Nephron (organoid): ENCODE data around the gene PCYT1A.

ENCODE experiments used
- H3K27ac Mint-ChIP-seq, 3 experiments: 2 replicates each; pipeline ENCODE4 v1.8.0; 2020; ENCODE audit warnings: mixed read lengths in 3 of 3, mild to moderate bottlenecking in 2 of 3, moderate library complexity in 1 of 3
- H3K27me3 Mint-ChIP-seq: 2 replicates; pipeline ENCODE4 v1.8.0; 2021; ENCODE audit warnings: low read depth, mild to moderate bottlenecking, moderate library complexity, mixed read lengths
- H3K36me3 Mint-ChIP-seq: 2 replicates; pipeline ENCODE4 v1.8.0; 2020; ENCODE audit warnings: low read depth, mixed read lengths
- H3K4me1 Mint-ChIP-seq: 2 replicates; pipeline ENCODE4 v1.8.0; 2020; ENCODE audit warnings: mixed read lengths
- H3K4me3 Mint-ChIP-seq, 3 experiments: 2 replicates each; pipeline ENCODE4 v1.8.0; 2020; ENCODE audit warnings: mild to moderate bottlenecking in 3 of 3, mixed read lengths in 3 of 3, moderate library complexity in 2 of 3
- H3K9me3 Mint-ChIP-seq: 2 replicates; pipeline ENCODE4 v1.8.0; 2020; ENCODE audit warnings: mixed read lengths
- TF ChIP-seq, protein P1 (sequence below), 3 experiments: fragments of 200-600 bp; sonication (generic); IDR thresholded peaks; one replicate each; pipeline ENCODE4 v1.5.0; 2021; ENCODE audit warnings: antibody characterized with exemption in 3 of 3; ENCODE audit not compliant: unreplicated experiment in 3 of 3

PCYT1A gene

DNA sequence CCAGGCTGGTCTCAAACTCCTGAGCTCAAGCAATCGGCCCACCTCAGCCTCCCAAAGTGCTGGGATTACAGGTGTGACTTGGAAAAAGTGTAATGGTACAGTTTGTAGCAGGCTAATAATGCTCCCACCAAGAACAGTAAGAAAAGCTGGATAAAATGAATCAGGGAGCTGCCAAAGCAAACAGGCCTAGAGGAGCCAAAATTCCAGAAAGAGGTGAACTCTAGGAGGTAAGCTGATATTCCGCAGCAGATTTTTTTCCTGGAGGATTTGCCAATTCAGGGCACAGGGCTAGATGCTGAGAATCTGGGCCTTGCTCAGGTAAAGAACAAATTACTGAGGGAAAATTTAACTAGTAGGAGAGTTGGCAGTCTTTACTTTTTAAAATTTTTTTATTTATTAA is 11.0 kb upstream of the PCYT1A start:
- Mint-ChIP-seq H3K27me3 (no peaks in the 10 kb centered on the region), H3K27ac (no peak overlapping the region), H3K4me1 (no peaks in the 10 kb centered on the region), H3K36me3 (peaks cover 31% of the 10 kb centered on the region), H3K4me3 (no peak overlapping the region), H3K9me3 (no peaks in the 10 kb centered on the region)
- TF ChIP-seq, protein P1, sequence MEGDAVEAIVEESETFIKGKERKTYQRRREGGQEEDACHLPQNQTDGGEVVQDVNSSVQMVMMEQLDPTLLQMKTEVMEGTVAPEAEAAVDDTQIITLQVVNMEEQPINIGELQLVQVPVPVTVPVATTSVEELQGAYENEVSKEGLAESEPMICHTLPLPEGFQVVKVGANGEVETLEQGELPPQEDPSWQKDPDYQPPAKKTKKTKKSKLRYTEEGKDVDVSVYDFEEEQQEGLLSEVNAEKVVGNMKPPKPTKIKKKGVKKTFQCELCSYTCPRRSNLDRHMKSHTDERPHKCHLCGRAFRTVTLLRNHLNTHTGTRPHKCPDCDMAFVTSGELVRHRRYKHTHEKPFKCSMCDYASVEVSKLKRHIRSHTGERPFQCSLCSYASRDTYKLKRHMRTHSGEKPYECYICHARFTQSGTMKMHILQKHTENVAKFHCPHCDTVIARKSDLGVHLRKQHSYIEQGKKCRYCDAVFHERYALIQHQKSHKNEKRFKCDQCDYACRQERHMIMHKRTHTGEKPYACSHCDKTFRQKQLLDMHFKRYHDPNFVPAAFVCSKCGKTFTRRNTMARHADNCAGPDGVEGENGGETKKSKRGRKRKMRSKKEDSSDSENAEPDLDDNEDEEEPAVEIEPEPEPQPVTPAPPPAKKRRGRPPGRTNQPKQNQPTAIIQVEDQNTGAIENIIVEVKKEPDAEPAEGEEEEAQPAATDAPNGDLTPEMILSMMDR (IDR thresholded peaks at IDR 0.05; ENCODE audit: unreplicated experiment in 3 of 3): no peak

DNA sequence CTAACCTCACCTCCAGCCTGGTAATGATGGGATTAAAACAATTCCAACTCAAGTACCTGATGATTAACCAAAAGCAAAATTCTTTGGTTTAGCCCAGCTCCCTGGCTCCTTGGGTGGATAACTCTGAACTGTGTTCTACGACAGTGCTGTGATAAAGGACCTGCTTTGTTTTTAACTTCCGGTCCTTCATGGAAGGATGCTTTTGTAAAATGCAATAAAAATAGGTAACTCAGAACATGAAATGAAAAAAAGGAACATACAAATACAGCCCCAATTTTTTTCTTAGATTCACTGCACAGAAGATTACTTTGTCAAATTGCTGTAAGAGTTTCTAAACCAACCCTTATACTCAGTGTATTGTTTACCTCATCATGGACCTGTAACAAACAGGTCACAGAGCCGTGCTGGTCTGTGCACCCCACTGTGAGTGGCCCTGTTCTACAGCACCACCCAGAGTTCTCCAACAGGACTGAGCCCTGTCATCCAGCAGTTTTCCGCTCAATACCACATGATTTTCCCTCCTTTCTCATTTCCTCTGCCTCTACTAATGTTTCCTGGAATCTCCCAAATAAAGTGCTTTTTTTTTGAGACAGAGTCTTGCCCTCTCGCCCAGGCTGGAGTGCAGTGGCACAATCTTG is 4.9 kb upstream of the PCYT1A start:
- TF ChIP-seq, protein P1 (IDR thresholded peaks at IDR 0.05; ENCODE audit: unreplicated experiment in 3 of 3): no peak
- H3K36me3 Mint-ChIP-seq: peaks cover 10% of the 10 kb centered on the region
- peak overlapping the region; percentile 7 to 43 (median 29) for H3K4me3 Mint-ChIP-seq
- H3K27ac Mint-ChIP-seq: peak overlapping the region; percentile 60 to 83 (median 82)
- H3K4me1 Mint-ChIP-seq: peaks cover 3% of the 10 kb centered on the region
- H3K9me3 Mint-ChIP-seq: no peaks in the 10 kb centered on the region
- H3K27me3 Mint-ChIP-seq: no peaks in the 10 kb centered on the region

DNA sequence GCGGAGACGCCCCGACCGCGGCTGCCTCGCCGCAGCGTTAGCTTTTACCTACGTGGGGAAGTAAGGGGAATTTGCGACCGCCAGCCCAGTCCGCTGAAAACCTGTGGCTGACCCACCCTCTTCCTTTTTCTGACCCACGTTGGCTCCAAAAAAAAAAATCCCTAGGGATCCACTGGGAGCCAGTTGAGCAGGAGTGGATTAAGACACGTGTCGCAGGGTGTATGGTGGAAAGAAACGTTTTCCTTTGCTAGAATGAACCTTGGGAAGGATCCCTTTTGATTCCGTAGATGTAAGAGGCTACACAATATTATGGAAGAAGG is 575 bp upstream of the PCYT1A start:
- Mint-ChIP-seq H3K27ac (peak overlapping the region; percentile 91 to 98 (median 94)), H3K9me3 (no peaks in the 10 kb centered on the region), H3K4me3 (peak overlapping the region; percentile 94 to 99 (median 96)), H3K36me3 (peaks cover 5% of the 10 kb centered on the region), H3K27me3 (no peaks in the 10 kb centered on the region), H3K4me1 (peaks cover 30% of the 10 kb centered on the region)
- TF ChIP-seq, protein P1 (IDR thresholded peaks at IDR 0.05; ENCODE audit: unreplicated experiment in 3 of 3): no peak

DNA sequence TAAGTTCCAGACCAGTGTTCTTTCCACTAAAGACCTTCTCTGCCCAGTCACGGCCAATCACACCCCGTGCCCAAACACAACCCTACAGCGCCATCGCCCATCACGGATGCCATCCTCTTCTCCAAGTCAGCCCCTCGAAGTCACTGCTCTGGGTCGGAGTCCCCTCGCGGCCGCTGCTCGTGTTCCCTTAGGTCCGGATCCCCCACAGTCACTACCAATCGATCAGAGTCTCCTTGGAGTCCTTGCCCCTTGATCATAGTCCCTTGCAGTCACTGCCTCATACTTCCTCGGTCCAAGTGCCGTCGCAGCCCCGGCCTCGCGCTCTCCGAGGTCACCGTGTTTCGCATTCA is 461 bp downstream of the PCYT1A start:
- Mint-ChIP-seq H3K9me3 (no peaks in the 10 kb centered on the region), H3K36me3 (peaks cover 5% of the 10 kb centered on the region), H3K4me1 (peaks cover 30% of the 10 kb centered on the region), H3K27ac (peak overlapping the region; percentile 91 to 98 (median 97)), H3K27me3 (no peaks in the 10 kb centered on the region), H3K4me3 (peak overlapping the region; percentile 94 to 99 (median 96))
- TF ChIP-seq, protein P1 (IDR thresholded peaks at IDR 0.05; ENCODE audit: unreplicated experiment in 3 of 3): no peak

DNA sequence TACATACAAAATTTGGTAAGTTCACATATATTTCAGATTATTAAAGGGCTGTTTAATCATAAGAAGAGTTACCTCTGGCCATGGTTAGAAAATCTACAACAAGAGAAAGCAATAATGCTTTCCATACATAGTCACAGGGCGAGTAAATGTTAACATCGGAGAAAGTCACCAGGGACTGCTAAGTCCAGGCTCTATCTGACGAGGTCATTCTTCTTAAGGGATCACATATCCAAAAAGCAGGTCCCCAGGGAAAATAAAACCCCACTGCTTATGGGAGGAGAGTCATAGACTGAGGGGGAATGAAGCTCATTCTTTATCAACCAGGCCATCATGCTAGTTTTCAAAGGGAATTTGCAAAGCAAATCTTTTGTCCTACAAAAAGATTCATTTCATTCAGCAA is 3.1 kb downstream of the PCYT1A start:
- TF ChIP-seq, protein P1 (IDR thresholded peaks at IDR 0.05; ENCODE audit: unreplicated experiment in 3 of 3): no peak
- Mint-ChIP-seq H3K9me3 (no peaks in the 10 kb centered on the region), H3K36me3 (peaks cover 5% of the 10 kb centered on the region), H3K4me3 (peak overlapping the region; percentile 3 to 25 (median 21)), H3K27ac (no peak overlapping the region), H3K27me3 (no peaks in the 10 kb centered on the region), H3K4me1 (peaks cover 36% of the 10 kb centered on the region)

DNA sequence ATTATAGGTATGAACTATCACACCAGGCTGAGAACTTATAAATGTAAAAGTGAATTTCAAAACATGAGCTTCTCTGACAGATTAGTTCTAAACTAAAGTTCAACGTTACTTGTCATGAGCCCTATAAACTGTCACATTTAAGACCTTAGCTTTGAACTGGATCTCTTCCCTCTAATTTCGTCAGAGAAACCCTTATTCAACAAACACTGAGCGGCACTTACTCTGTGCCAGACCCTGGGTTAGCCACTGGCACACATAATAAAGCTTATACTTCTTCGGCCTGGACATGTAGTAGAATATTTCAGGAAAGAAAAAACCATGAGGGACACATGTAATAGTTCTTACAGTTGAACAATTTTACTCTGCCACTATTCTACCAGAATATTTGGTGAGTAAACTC is 5.6 kb downstream of the PCYT1A start:
- no peaks in the 10 kb centered on the region for H3K27me3 Mint-ChIP-seq
- TF ChIP-seq, protein P1 (IDR thresholded peaks at IDR 0.05; ENCODE audit: unreplicated experiment in 3 of 3): no peak
- no peak overlapping the region for H3K4me3 Mint-ChIP-seq
- H3K36me3 Mint-ChIP-seq: peaks cover 4% of the 10 kb centered on the region
- no peaks in the 10 kb centered on the region for H3K9me3 Mint-ChIP-seq
- no peak overlapping the region for H3K27ac Mint-ChIP-seq
- peaks cover 32% of the 10 kb centered on the region for H3K4me1 Mint-ChIP-seq
